Measurements from ENCODE around the gene SLC25A17.

DNA sequence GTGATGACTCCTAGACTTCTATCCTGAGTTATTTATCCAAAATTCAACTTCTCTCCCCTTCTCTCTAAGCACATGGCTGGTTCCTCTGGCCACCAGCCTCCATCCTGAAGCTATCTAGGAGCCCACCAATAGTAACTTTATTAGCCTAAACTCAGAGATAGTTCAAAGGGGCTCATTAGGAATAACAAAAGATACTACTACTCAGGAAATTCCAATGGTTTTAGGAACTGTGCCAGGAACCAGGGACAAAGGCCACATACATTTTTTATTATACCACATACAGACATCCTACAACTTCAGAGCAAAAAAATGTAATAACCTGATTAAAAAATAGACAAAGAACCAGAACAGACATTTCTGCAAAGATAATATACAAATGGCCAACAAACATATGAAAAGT lies 27.9 kb downstream of the SLC25A17 start:
- TF ChIP-seq GATA2 (IDR thresholded peaks at IDR 0.05; ENCODE audit: low read depth, low read length) (no peak), GATA3 (IDR thresholded peaks at IDR 0.05; ENCODE audit: low read depth, low read length) (no peak)

Data from SH-SY5Y (cell line).